Caki2 (cell line): ENCODE data around the gene UBL5. TPM values are rescaled to one million over a fixed set of nuclear protein-coding genes. Genes with fewer than 3 reads are reported as not detected.
"Not testable (repeated sequence)": the region's sequence is repeated elsewhere in the genome, so short reads cannot be mapped to it uniquely, and the experiment has no call there.

Source experiments
- DNase-seq: peaks from one replicate; pipeline ENCODE4 v3.0.0-alpha.2; 2015; ENCODE audit warnings: low read depth
- in situ Hi-C: cut with HindIII; loops from 2 replicates; pipeline ENCODE4 v1.10.0; 2016; ENCODE audit warnings: low sequenced_read_pairs, low pct_unique_long_range_greater_than_20kb, mixed read lengths
- total RNA-seq: library from RNA; depleted of rRNA; stranded (reverse); fragments of >200 nt; shearing (Covaris generic); gene quantifications from 2 replicates; pipeline ENCODE4 v1.2.3, GENCODE V29; 2014; ENCODE audit warnings: low replicate concordance

The UBL5 gene
- total RNA-seq, 1 experiment from 2014 or later = 266 TPM

DNA sequence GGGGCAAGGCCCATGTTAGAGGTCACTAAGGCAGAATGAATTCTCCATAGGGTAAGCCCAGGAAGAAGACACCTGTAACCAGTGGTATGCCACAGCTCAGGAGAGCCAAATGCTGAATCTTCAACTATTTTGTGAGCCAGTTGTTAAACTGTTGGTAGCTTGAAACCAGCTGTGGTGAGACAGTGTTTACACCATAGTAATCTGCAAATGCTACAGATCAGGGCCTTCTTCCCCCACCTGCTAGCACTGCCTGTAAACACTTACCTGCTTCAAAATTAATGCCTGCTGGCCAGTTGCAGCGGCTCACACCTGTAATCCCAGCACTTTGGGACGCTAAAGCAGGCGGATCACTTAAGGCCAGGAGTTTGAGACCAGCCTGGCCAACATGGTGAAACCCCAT is 20.9 kb upstream of the UBL5 start:
- no peak for DNase-seq
- in situ Hi-C loops = no loop called here

DNA sequence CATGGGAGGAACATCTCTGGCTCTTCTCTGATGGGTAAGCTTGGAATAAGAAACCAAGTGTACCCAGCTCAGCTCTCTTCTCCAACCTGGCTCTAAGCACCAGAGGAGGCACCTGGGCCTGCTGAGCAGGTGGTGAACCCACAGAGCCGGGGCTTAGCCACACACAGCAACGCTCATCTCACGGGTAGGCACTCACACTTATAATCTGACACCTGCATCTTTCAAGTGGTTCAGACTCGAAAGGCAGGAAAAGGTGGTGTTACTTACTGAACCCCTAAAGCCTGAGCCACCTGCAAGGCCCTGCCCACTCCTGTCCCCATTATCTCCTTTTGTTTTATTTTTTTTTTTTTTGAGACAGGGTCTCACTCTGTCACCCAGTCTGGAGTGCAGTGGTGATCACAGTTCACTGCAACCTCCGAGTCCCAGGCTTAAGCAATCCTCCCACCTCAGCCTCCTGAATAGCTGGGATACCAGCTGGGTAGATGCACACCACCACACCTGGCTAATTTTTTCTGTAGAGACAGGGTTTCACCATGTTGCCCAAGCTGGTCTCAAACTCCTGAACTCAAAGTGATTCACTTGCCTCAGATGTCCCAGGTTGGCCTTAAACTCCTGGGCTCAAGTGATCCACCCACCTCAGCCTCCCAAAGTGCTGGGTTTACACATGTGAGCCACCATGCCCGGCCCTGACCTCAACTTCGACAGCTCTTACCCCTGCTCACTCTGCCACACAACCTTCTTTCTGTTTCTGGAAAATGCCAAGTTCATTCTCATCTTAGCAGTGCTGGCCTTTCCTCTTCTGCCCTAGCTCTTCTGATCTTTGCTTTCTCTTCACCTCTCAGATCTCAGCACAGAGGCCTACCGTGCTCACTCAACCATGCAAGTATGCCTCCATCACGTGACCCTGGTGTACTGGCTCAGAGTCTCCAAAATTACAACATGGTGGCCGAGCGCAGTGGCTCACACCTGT is 18.6 kb upstream of the UBL5 start:
- in situ Hi-C loops = no loop called here

DNA sequence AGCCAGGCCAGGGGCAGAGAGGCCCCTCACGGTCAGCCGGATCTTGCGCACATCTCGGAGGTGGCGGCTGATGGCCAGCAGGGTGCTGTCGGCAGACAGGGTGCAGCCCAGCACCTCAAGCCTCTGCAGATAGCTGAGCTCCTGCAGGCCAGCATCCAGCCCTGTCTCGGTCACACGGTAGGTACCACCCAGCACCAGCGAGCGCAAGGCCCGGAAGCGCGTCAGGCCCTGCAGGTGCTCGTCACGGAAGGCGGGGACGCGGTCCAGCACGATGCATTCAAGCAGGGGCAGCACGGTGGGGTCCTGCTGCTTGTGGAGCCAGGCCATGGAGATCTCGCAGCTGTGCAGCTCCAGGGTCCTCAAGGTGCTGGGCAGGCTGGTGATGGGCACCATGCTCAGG is 16.6 kb upstream of the UBL5 start:
- in situ Hi-C loops = no loop called here

More for the DNA sequence above, 18.6 kb upstream of the UBL5 start:
- DNase-seq = no peak

DNA sequence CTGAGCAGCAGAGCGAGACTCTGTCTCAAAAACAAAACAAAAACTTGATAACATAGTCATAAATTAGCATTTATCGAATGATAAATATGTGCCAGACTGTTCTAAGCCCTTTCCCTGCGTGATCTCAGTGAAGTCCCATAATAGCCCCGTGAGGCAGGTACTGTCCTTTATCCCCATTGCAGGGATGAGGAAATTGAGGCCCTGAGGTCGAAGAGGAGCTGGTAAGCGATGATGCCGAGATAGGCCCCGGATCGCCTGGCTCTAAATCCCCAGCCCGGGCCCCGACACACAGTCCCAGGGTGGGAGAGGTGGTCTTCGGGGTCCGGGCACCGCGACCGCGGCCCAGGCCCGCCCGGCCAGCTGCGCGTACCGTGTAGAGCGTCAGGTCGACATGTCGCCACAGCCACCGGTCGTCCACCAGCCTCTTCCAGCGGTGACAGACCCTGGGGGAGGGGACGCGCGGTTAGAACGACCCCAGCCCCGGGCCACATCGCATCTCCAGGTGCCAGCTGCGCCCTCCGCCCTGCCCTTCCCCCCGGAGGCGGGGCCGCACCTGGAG is 9.5 kb upstream of the UBL5 start:
- no peak for DNase-seq
- in situ Hi-C loops = no loop called here

More for the DNA sequence above, 16.6 kb upstream of the UBL5 start:
- no peak for DNase-seq

DNA sequence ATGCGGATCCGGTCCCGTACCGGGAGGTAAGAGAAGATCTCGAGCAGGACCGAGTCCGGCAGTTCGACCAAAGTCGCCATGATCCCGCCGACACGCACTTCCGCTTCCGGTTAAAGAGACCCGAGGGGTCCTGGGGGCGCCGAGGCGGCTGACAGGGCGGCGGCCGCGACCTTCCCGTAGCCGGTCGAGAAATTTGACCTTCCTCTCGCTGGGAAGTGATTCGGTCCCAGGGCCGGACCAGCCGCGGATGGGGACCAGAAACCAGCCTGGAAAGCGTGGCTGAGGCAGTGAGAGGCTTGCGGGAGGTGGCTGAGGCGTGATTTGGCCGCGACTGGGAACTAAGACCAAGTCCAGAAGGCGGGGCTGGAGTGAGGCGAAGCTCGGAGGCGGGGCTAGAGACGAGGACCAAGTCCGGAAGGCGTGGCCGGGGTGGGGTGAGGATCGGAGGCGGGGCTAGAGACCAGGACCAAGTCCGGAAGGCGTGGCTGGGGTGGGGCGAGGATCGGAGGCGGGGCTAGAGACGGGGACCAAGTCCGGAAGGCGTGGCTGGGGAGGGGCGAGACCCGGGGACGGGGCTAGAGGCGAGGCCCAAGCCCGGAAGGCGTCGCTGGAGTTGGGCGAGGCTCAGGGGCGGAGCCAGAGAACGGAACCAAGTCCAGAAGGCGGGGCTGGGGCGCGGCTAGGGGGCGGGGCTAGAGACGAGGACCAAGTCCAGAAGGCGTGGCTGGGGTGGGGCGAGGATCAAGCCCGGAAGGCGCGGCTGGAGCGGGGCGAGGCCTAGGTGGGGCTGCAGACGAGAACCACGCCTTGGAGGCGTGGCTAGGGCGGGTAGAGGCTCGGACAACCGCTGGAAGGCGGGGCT is 8.8 kb upstream of the UBL5 start, which contains the start of gene FBXL12:
Gene FBXL12, minus strand, starts transcription at position 346 of the 862 bp plus-strand sequence. Its CDS starts 266 bp downstream, at position 80.
- in situ Hi-C loops = no loop called here

DNA sequence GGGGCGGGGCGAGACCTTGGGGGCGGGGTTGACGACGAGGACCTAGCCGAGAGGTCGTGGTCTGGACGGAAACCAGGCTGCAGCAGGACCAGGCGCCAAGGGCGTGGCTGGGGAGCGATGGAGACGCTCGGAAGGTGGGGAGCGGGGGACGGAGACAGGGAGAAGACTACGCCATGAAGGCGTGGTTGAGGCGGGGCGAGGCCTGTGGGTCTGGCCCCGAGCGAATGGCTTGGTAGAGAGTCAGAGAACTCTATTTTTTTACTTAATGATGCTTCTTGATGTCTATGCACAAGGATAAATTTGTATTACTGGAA is 8.2 kb upstream of the UBL5 start:
- in situ Hi-C loops = no loop called here
- DNase-seq = peak; percentile 88

More for the DNA sequence above, 8.8 kb upstream of the UBL5 start, which contains the start of gene FBXL12:
- DNase-seq = peak; percentile 92

DNA sequence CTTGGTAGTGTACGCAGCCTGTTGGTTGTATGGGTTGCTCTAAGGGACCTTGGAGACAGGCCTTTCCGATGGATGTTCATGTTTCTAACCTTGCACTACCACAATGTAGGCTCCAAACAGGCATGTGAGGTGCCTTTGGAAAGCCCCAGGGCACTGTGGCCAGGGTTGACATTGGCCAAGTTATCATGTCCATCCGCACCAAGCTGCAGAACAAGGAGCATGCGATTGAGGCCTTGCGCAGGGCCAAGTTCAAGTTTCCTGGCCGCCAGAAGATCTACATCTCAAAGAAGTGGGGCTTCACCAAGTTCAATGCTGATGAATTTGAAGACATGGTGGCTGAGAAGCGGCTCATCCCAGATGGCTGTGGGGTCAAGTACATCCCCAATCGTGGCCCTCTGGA is 7.7 kb upstream of the UBL5 start:
- not testable (repeated sequence) for DNase-seq

DNA sequence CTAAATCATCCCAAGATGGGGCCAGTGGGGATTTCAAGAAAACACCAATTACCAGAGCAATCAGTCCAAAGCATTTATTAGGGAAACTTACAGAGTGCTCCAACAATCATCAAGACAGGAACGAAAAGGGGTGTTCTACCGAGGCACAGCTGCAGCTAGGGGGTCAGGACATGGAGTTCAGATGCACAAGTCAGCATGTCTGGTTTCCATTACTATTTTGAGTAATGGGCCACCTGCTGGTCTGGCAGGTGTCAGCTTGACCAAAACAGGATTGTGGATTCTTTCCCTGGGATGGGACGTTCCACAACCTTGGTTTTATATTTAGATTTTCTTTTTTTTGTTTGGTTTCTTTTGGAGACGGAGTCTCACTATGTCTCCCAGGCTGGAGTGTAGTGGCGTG is 3.9 kb upstream of the UBL5 start:
- in situ Hi-C loops = no loop called here

More for the DNA sequence above, 7.7 kb upstream of the UBL5 start:
- in situ Hi-C loops = not testable (repeated sequence)

DNA sequence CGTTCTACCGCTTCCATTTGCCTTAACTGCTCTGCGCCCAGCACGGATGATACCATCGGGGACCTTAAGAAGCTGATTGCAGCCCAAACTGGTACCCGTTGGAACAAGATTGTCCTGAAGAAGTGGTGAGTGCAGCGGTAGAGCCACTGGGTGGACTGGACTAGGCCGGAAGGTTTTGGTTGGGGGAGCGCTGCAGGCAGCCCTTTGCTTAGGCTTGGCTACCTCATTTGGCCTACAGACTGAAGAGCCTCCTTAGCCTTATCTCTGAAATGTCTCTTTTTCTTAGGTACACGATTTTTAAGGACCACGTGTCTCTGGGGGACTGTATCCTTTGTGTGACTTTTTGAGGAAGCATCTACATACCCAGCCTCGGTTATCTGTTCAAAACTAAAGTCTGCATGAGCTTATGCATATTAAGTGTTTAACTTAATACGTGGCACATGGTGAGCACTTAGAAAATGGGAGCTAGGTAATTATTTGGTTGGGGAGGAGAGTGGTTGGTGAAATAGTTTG is 889 bp downstream of the UBL5 start:
- in situ Hi-C loops = no loop called here
- DNase-seq = no peak

More for the DNA sequence above, 3.9 kb upstream of the UBL5 start:
- no peak for DNase-seq

DNA sequence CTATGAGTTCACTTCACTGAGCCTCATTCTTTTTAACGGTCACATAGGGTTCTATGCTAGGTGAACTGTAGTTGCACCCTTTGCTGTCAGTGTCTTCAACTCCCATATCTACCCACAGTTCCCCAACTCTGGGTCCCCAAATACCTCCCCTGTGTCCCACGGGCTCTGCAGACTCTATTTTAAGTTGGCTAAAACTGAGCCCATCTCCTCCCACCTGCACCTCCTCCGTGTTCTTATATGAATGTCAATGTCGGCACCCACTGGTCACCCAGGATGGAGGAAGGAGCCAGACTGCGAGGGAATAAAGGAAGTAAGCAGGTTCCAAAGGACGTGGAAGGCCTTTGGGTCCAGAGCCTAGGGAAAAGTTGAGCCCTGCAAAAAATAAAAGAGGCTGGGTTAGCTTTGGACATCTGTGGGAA is 6.6 kb downstream of the UBL5 start:
- in situ Hi-C loops = no loop called here
- DNase-seq = no peak

DNA sequence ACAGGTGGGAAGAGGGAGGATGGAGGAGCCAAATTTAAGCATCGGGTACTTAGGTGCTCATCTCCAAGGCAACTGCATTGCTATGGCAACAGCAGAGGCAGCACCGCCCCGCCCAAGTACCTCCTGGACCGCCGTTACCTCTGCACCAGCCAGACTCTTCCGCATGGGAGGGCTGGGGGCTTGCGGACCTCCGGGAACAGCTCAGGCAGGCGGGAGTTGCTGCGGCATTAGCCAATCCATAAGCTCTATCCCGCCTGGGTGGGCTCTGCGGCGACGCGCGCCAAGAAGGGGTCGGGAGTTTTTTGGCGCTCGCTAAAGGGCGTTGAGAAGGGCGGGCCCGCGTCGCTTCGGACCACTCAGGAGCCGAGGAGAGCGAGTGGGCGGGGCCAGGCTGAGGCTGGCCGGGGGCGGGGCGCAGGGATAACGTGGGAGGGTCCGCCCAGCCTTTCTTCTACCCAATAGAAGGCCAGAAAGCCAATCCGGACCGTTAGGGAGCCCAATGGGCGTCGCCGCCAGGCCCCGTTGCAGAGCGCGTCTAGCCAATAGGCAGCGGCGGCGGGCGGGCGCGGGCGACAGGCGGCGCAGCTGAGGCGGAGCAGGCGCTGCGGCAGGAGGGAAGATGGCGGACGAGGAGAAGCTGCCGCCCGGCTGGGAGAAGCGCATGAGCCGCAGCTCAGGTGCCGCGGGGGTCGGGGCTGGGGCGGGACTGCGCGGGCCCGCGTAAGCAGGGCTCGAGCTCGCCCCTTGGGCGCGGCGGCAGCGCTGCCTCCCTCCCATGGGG is 7.2 kb downstream of the UBL5 start, which contains the start of gene PIN1:
Gene PIN1, plus strand, starts transcription at position 593 of the 781 bp plus-strand sequence. Its CDS starts 27 bp downstream, at position 620.
- DNase-seq = peak; percentile 93
- in situ Hi-C loops = no loop called here

DNA sequence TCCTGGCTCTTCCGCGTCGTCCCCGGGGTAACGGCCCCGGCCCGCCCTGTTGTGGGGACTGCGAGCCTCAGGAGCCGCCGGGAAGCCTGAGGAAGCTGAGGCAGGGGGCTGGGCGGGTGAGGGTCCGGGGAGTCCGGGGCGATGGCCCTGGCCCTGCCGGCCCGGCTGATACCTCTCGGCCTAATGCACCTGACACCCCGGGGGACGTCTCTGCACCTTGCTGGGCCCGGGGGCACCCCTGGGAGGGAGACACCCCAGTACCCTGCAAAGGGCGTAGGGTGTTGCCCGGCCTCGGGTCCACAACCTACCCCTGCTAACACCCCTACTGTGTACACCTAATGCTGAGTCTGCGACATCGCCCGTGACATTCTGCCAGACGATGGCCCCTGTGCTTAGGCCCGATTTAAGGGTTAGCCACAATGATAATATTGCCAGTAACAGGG is 7.8 kb downstream of the UBL5 start:
- in situ Hi-C loops = no loop called here
- DNase-seq = no peak

DNA sequence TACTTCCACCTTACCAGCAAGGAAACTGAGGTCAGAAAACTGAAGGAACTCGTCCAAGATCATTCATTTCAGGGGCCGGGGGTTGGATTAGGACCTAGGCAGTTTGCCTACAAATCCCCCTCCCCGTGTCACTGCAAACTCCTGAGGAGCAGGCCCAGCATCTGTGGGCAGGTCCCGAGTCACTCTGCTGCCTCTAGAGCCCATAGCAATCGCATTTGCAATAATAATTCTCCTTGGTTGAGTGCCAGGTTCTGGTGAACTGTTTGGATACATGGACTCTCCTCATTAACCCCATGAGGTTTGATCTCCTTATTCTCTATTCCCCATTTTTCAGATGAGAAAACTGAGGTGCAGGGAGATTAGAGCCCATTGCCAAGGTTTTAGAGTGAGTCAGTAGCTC is 8.3 kb downstream of the UBL5 start:
- in situ Hi-C loops = no loop called here
- no peak for DNase-seq

DNA sequence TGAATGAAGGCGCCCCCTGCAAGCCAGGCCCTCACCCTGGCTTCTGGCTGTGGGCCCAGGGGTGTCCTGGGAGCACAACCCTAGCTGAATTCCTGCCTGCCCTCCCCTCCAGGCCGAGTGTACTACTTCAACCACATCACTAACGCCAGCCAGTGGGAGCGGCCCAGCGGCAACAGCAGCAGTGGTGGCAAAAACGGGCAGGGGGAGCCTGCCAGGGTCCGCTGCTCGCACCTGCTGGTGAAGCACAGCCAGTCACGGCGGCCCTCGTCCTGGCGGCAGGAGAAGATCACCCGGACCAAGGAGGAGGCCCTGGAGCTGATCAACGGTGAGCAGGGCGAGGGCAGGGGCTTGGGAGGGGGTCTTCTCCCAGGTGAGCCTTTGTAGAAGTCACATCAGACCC is 10.6 kb downstream of the UBL5 start:
- no peak for DNase-seq
- in situ Hi-C loops = no loop called here

DNA sequence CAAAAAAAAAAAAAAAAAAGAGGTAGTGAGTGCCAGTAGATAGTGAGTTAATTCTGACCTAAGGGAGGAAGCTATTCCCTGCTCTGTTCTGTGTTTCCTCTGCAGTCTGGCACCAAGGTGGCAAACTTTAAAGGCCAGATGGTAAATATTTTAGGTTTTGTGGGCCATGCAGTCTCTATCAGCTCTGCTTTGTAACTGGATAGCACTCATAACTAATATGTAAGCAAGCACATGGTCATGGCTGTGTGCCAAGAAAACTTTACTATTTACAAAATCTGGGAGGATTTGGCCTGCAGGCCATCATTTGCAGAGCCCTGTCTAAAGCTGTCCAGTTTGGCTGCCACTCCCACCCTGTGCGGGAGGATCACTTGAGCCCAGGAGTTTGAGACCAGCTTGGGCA is 11.7 kb downstream of the UBL5 start:
- no peak for DNase-seq
- in situ Hi-C loops = no loop called here

DNA sequence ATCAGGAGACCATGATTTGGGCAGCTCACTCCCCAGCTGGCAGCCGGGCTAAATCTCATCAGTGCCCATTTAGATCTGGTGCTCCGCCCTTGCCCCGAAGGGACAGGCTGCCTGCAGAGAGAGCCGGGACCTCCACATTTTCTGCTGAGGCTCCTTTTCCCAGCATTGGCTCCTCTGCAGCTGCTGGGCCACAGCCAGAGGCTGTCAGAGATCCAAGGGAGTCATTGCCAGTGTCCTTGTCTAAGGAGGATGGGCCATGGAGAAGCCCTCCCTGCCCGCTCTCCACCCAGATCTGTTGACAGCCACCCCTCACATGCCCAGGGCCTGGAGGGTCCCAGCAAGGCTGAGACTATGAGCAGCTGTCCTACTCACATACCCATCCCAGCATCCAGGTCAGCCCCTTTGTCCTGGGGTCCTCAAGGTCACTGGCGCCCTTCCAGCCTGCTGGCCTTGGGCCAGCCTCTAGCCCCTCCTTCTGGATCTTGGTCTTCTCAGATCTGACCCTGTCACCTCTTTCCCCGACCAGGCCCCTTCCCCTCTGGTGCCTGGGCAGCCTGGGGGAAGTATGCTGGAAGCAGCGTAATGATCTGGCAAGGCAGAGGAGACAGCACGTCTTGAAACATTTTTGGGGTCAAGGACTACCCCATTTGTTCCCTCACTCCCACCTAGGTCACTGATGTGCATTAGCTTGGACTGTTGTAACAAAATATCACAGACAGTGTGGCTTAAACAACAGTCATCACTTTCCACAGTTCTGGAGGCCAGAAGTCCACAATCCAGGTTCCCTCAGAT is 15.3 kb downstream of the UBL5 start:
- no peak for DNase-seq
- in situ Hi-C loops = no loop called here
